Measurements from ENCODE around the gene CYP46A1.

DNA sequence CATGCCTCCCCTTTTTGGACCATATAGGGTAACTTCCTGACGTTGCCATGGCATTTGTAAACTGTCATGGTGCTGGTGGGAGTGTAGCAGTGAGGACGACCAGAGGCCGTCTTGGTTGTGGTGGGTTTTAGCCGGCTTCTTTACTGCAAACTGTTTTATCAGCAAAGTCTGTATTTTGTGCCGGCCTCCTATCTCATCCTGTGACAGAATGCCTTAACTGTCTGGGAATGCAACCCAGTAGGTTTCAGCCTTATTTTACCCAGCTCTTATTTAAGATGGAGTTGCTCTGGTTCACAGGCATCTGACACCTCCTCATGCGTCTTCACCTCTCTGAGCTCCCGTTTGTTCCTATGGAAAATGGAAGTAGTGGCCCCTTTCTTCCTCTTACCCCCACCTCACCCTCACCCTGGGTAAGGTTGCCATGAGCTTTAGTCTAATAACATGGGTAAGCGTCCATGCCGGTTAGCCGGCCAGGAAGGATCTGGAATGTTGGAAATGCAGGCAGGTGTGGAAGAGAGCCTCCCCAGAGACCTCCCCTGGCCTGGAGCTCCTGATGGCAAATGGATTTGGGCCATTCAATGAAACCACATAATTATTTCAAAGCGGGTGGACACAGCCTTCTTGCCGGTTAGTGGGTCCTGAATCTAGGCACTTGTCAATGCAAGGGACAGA lies 20.6 kb upstream of the CYP46A1 start:
- TF ChIP-seq TEAD4 (IDR thresholded peaks at IDR 0.05) = no peak
- TF ChIP-seq EP300 (IDR thresholded peaks at IDR 0.05; ENCODE audit: borderline replicate concordance) = no peak
- no peak for TF ChIP-seq ZBTB7A (IDR thresholded peaks at IDR 0.05; ENCODE audit: low read depth)
- TF ChIP-seq, protein P1, sequence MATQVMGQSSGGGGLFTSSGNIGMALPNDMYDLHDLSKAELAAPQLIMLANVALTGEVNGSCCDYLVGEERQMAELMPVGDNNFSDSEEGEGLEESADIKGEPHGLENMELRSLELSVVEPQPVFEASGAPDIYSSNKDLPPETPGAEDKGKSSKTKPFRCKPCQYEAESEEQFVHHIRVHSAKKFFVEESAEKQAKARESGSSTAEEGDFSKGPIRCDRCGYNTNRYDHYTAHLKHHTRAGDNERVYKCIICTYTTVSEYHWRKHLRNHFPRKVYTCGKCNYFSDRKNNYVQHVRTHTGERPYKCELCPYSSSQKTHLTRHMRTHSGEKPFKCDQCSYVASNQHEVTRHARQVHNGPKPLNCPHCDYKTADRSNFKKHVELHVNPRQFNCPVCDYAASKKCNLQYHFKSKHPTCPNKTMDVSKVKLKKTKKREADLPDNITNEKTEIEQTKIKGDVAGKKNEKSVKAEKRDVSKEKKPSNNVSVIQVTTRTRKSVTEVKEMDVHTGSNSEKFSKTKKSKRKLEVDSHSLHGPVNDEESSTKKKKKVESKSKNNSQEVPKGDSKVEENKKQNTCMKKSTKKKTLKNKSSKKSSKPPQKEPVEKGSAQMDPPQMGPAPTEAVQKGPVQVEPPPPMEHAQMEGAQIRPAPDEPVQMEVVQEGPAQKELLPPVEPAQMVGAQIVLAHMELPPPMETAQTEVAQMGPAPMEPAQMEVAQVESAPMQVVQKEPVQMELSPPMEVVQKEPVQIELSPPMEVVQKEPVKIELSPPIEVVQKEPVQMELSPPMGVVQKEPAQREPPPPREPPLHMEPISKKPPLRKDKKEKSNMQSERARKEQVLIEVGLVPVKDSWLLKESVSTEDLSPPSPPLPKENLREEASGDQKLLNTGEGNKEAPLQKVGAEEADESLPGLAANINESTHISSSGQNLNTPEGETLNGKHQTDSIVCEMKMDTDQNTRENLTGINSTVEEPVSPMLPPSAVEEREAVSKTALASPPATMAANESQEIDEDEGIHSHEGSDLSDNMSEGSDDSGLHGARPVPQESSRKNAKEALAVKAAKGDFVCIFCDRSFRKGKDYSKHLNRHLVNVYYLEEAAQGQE (IDR thresholded peaks at IDR 0.05; ENCODE audit: low read depth) = no peak
- TF ChIP-seq TAF1 (IDR thresholded peaks at IDR 0.05; ENCODE audit: low read depth) = no peak
- no peak for TF ChIP-seq NFIC (IDR thresholded peaks at IDR 0.05)
